SH-SY5Y (cell line): Measurements from ENCODE around the gene GPR39.

Experiments used
- GATA2 ChIP-seq: IDR thresholded peaks from 2 replicates; pipeline ENCODE4 v1.6.1; 2011; ENCODE audit warnings: mild to moderate bottlenecking, low read depth, low read length
- GATA3 ChIP-seq: IDR thresholded peaks from 2 replicates; pipeline ENCODE4 v1.6.1; 2011; ENCODE audit warnings: low read depth, mild to moderate bottlenecking, low read length, moderate library complexity

GRCh38 chr2:132466428-132467028, 49.9 kb downstream of the GPR39 start:
- no peak for TF ChIP-seq GATA2
- TF ChIP-seq GATA3 = no peak
